H9 (cell line): ENCODE measurements around the gene OR56B4. TPM values are rescaled to one million over a fixed set of nuclear protein-coding genes. Genes with fewer than 3 reads are reported as not detected.

ENCODE experiments used
- DNase-seq: peaks from one replicate; pipeline ENCODE4 v3.0.0-alpha.2; 2017
- H2AFZ ChIP-seq: one replicate; pipeline ENCODE4 v1.6.1; 2013; ENCODE audit warnings: mild to moderate bottlenecking, low read length, control low read depth, moderate library complexity
- H2AK5ac ChIP-seq: 2 replicates; pipeline ENCODE4 v1.6.1; 2013; ENCODE audit warnings: low read length, control low read depth, mixed read lengths; ENCODE audit not compliant: insufficient read length
- H2BK120ac ChIP-seq: one replicate; pipeline ENCODE4 v1.6.1; 2013; ENCODE audit warnings: low read depth, mild to moderate bottlenecking, low read length, control low read depth, inconsistent platforms; ENCODE audit not compliant: poor library complexity, severe bottlenecking
- H2BK12ac ChIP-seq: 2 replicates; pipeline ENCODE4 v1.6.1; 2013; ENCODE audit warnings: low read length, control low read depth, mixed read lengths, low read depth; ENCODE audit not compliant: insufficient read length
- H2BK15ac ChIP-seq: 2 replicates; pipeline ENCODE4 v1.6.1; 2013; ENCODE audit warnings: low read depth, low read length, control low read depth
- H2BK20ac ChIP-seq: one replicate; pipeline ENCODE4 v1.6.1; 2013; ENCODE audit warnings: low read depth, mild to moderate bottlenecking, low read length, control low read depth, inconsistent platforms; ENCODE audit not compliant: poor library complexity, severe bottlenecking
- H2BK5ac ChIP-seq: 2 replicates; pipeline ENCODE4 v1.6.1; 2013; ENCODE audit warnings: low read length, control low read depth, mixed read lengths; ENCODE audit not compliant: insufficient read length
- H3K14ac ChIP-seq: 2 replicates; pipeline ENCODE4 v1.6.1; 2013; ENCODE audit warnings: low read length, control low read depth; ENCODE audit not compliant: insufficient read depth
- H3K18ac ChIP-seq: 2 replicates; pipeline ENCODE4 v1.6.1; 2013; ENCODE audit warnings: low read depth, mild to moderate bottlenecking, mixed read lengths, low read length, control low read depth; ENCODE audit not compliant: insufficient read length
- H3K23ac ChIP-seq: 2 replicates; pipeline ENCODE4 v1.6.1; 2013; ENCODE audit warnings: low read length, control low read depth, mixed read lengths, low read depth; ENCODE audit not compliant: insufficient read length
- H3K23me2 ChIP-seq: 2 replicates; pipeline ENCODE4 v1.6.1; 2013; ENCODE audit warnings: low read depth, mild to moderate bottlenecking, mixed read lengths, low read length, control low read depth; ENCODE audit not compliant: insufficient read length, poor library complexity, severe bottlenecking
- H3K27ac ChIP-seq: 2 replicates; pipeline ENCODE4 v1.5.1; 2013; ENCODE audit warnings: low read length, control low read depth, mixed read lengths, low read depth; ENCODE audit not compliant: insufficient read length
- H3K27me3 ChIP-seq: 2 replicates; pipeline ENCODE4 v1.6.1; 2013; ENCODE audit warnings: low read length, control low read depth, inconsistent platforms; ENCODE audit not compliant: insufficient read depth
- H3K4ac ChIP-seq: 2 replicates; pipeline ENCODE4 v1.6.1; 2013; ENCODE audit warnings: low read depth, mild to moderate bottlenecking, control low read depth, inconsistent platforms, low read length, moderate library complexity
- H3K4me1 ChIP-seq: 2 replicates; pipeline ENCODE4 v1.6.1; 2013; ENCODE audit warnings: low read length, control low read depth, inconsistent platforms; ENCODE audit not compliant: insufficient read depth
- H3K4me2 ChIP-seq: 2 replicates; pipeline ENCODE4 v1.6.1; 2013; ENCODE audit warnings: low read length, control low read depth, mixed read lengths; ENCODE audit not compliant: insufficient read length, insufficient read depth
- H3K56ac ChIP-seq: 2 replicates; pipeline ENCODE4 v1.6.1; 2013; ENCODE audit warnings: low read depth, mild to moderate bottlenecking, mixed read lengths, low read length, control low read depth; ENCODE audit not compliant: insufficient read length
- H3K79me1 ChIP-seq: 2 replicates; pipeline ENCODE4 v1.6.1; 2013; ENCODE audit warnings: low read depth, mild to moderate bottlenecking, moderate library complexity, low read length, control low read depth, inconsistent platforms; ENCODE audit not compliant: insufficient read depth, poor library complexity, severe bottlenecking
- H3K79me2 ChIP-seq: 2 replicates; pipeline ENCODE4 v1.6.1; 2013; ENCODE audit warnings: low read length, control low read depth, inconsistent platforms; ENCODE audit not compliant: insufficient read depth
- H3K9ac ChIP-seq: 2 replicates; pipeline ENCODE4 v1.6.1; 2013; ENCODE audit warnings: low read length, control low read depth, mixed read lengths; ENCODE audit not compliant: insufficient read length; ENCODE audit errors: extremely low read depth
- H3K9me3 ChIP-seq: one replicate; pipeline ENCODE4 v1.6.1; 2013; ENCODE audit warnings: low read depth, low read length, inconsistent platforms; ENCODE audit not compliant: control insufficient read depth
- H3T11ph ChIP-seq: one replicate; pipeline ENCODE4 v1.6.1; 2013; ENCODE audit warnings: mild to moderate bottlenecking, low read length, control low read depth, inconsistent platforms
- H4K20me1 ChIP-seq: one replicate; pipeline ENCODE4 v1.6.1; 2013; ENCODE audit not compliant: control insufficient read depth, insufficient read length, insufficient read depth
- H4K5ac ChIP-seq: 2 replicates; pipeline ENCODE4 v1.6.1; 2013; ENCODE audit warnings: low read depth, mild to moderate bottlenecking, mixed read lengths, low read length, control low read depth; ENCODE audit not compliant: insufficient read length
- H4K8ac ChIP-seq: replicated peaks from 2 replicates; pipeline ENCODE4 v1.6.1; 2013; ENCODE audit warnings: low read length, control low read depth, mixed read lengths, low read depth; ENCODE audit not compliant: insufficient read length
- H4K91ac ChIP-seq: 2 replicates; pipeline ENCODE4 v1.6.1; 2013; ENCODE audit warnings: low read depth, mild to moderate bottlenecking, moderate library complexity, mixed read lengths, low read length, control low read depth; ENCODE audit not compliant: insufficient read length
- H3K27ac Mint-ChIP-seq, 3 experiments: 2 replicates in 2 of 3; 3 replicates in 1 of 3; pipeline ENCODE4 v1.8.0; 2020 to 2021; ENCODE audit warnings: mixed read lengths in 3 of 3, mild to moderate bottlenecking in 1 of 3, moderate library complexity in 1 of 3
- H3K27me3 Mint-ChIP-seq: 2 replicates; pipeline ENCODE4 v1.8.0; 2021; ENCODE audit warnings: low read depth, mild to moderate bottlenecking, moderate library complexity, mixed read lengths
- H3K36me3 Mint-ChIP-seq, 3 experiments: 2 replicates in 2 of 3; 3 replicates in 1 of 3; pipeline ENCODE4 v1.8.0; 2020 to 2021; ENCODE audit warnings: low read depth in 3 of 3, mixed read lengths in 3 of 3; ENCODE audit not compliant: insufficient read depth in 1 of 3
- H3K4me1 Mint-ChIP-seq, 2 experiments: 2 replicates each; pipeline ENCODE4 v1.8.0; 2020; ENCODE audit warnings: mixed read lengths in 2 of 2
- H3K4me3 Mint-ChIP-seq, 2 experiments: 2 replicates in 1 of 2; 3 replicates in 1 of 2; pipeline ENCODE4 v1.8.0; 2020 to 2021; ENCODE audit warnings: mild to moderate bottlenecking in 2 of 2, mixed read lengths in 2 of 2, moderate library complexity in 1 of 2
- H3K9me3 Mint-ChIP-seq, 2 experiments: 2 replicates in 1 of 2; 3 replicates in 1 of 2; pipeline ENCODE4 v1.8.0; 2020; ENCODE audit warnings: mild to moderate bottlenecking in 2 of 2, mixed read lengths in 2 of 2, moderate library complexity in 1 of 2
- CTCF ChIP-seq: fragments of 200-600 bp; sonication (generic); conservative IDR thresholded peaks from 3 replicates; pipeline ENCODE4 v1.8.0; 2021; ENCODE audit warnings: antibody characterized with exemption, mild to moderate bottlenecking
- WGBS: extraction: QIAGEN DNeasy Blood & Tissue Kit; methylation state at CpG from one replicate; pipeline ENCODE4 v1.1.7; 2013; ENCODE audit warnings: missing lambda C conversion rate, low lambda C conversion rate, mixed read lengths; ENCODE audit not compliant: insufficient read length; ENCODE audit errors: extremely low coverage; 5-methylcytosine and 5-hydroxymethylcytosine counted together
- total RNA-seq: library from RNA; stranded (reverse); gene quantifications from 2 replicates; pipeline ENCODE4 v1.2.1, GENCODE V29; 2021

OR56B4 gene
- total RNA-seq, 1 experiment from 2014 or later = not detected

- Histone ChIP-seq H3K23me2 (no peaks in the 10 kb centered on the region), H3K23ac (no peak overlapping the region), H3K27ac (no peak overlapping the region), H3T11ph (no peak overlapping the region), H3K4me1 (no peaks in the 10 kb centered on the region), H4K5ac (no peak overlapping the region), H4K8ac (no peak overlapping the region), H3K79me1 (no peaks in the 10 kb centered on the region), H3K4ac (no peak overlapping the region), H2AFZ (no peak overlapping the region), H3K79me2 (no peaks in the 10 kb centered on the region), H3K14ac (no peak overlapping the region), H3K9me3 (no peaks in the 10 kb centered on the region), H4K91ac (no peak overlapping the region), H2BK20ac (no peak overlapping the region), H4K20me1 (no peaks in the 10 kb centered on the region), H3K9ac (no peak overlapping the region), H2BK5ac (no peak overlapping the region), H3K4me2 (no peak overlapping the region), H2BK15ac (no peak overlapping the region), H2BK12ac (no peak overlapping the region), H3K27me3 (no peaks in the 10 kb centered on the region), H2AK5ac (no peak overlapping the region), H3K18ac (no peak overlapping the region), H2BK120ac (no peak overlapping the region), H3K56ac (no peak overlapping the region)
- no CpG with 5 or more reads among the region's 3 CpGs for WGBS
- no peak for DNase-seq
- no peak overlapping the region for H3K4me3 Mint-ChIP-seq
- no peaks in the 10 kb centered on the region for H3K9me3 Mint-ChIP-seq
- peaks cover 0 to 2% of the 10 kb centered on the region in 2 experiments; a peak in 1 of 4 replicates for H3K4me1 Mint-ChIP-seq
- H3K27me3 Mint-ChIP-seq = no peaks in the 10 kb centered on the region; the same call in 1 of the 2 replicates
- no peak overlapping the region for H3K27ac Mint-ChIP-seq
- TF ChIP-seq CTCF = no peak
- no peaks in the 10 kb centered on the region for H3K36me3 Mint-ChIP-seq
Measured at GRCh38 chr11:6061475-6061874, 46.0 kb upstream of the OR56B4 start.
